ENCODE data around the gene PRDM16.
"Not testable (repeated sequence)": the region's sequence is repeated elsewhere in the genome, so short reads cannot be mapped to it uniquely, and the experiment has no call there.

PRDM16 gene

GRCh38 chr1:3282656-3283430, 213.8 kb downstream of the PRDM16 start:
- ChIA-PET CTCF (interaction anchor here (0.7 kb wide), 1 partner anchor 398 kb away, joined by 3 read pairs; no protein-coding TSS in a partner anchor), POLR2A (ENCODE audit: low non-redundant PET) (no interaction called here)
- TF ChIP-seq, protein P1, sequence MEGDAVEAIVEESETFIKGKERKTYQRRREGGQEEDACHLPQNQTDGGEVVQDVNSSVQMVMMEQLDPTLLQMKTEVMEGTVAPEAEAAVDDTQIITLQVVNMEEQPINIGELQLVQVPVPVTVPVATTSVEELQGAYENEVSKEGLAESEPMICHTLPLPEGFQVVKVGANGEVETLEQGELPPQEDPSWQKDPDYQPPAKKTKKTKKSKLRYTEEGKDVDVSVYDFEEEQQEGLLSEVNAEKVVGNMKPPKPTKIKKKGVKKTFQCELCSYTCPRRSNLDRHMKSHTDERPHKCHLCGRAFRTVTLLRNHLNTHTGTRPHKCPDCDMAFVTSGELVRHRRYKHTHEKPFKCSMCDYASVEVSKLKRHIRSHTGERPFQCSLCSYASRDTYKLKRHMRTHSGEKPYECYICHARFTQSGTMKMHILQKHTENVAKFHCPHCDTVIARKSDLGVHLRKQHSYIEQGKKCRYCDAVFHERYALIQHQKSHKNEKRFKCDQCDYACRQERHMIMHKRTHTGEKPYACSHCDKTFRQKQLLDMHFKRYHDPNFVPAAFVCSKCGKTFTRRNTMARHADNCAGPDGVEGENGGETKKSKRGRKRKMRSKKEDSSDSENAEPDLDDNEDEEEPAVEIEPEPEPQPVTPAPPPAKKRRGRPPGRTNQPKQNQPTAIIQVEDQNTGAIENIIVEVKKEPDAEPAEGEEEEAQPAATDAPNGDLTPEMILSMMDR (conservative IDR thresholded peaks at IDR 0.05; ENCODE audit: low read depth), result no peak
- DNase-seq (ENCODE audit: low spot score), result no peak
- no peak overlapping the region for H3K27ac ChIP-seq

DNA sequence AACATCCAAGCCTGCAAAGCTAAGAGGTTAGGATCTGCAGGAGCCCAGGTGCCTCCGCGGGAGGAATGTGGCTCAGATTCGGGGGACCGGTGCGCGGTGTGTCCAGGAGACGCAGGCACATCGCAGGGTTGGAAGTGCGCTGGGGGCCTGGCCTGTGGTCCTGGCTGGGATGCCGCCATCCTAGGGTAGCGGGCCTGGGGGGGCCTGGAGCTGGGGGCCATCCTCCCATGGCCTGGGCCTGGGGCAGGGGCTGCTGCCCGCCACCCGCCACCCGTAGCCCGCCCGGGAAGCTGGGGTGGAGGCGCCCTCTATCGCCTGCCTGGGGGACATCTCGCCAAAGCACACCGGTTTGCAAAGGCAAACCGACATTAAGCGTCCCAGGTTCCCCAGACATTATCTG, 214.8 kb downstream of the PRDM16 start:
- TF ChIP-seq, protein P1 (conservative IDR thresholded peaks at IDR 0.05; ENCODE audit: low read depth), result peak; percentile 30; the same call in 1 of the 2 replicates
- peak; percentile 25 for DNase-seq (ENCODE audit: low spot score)
- ChIA-PET POLR2A (ENCODE audit: low non-redundant PET) (no interaction called here), CTCF (no interaction called here)
- H3K27ac ChIP-seq, result no peak overlapping the region

GRCh38 chr1:3284691-3285090, 215.7 kb downstream of the PRDM16 start:
- POLR2A ChIA-PET (ENCODE audit: low non-redundant PET), result no interaction called here
- no peak for DNase-seq (ENCODE audit: low spot score)
- no peak overlapping the region for H3K27ac ChIP-seq
- CTCF ChIA-PET, result interaction anchor here (0.6 kb wide), 1 partner anchor 23 kb away, joined by 3 read pairs; no protein-coding TSS in a partner anchor
- TF ChIP-seq, protein P1 (conservative IDR thresholded peaks at IDR 0.05; ENCODE audit: low read depth), result no peak

DNA sequence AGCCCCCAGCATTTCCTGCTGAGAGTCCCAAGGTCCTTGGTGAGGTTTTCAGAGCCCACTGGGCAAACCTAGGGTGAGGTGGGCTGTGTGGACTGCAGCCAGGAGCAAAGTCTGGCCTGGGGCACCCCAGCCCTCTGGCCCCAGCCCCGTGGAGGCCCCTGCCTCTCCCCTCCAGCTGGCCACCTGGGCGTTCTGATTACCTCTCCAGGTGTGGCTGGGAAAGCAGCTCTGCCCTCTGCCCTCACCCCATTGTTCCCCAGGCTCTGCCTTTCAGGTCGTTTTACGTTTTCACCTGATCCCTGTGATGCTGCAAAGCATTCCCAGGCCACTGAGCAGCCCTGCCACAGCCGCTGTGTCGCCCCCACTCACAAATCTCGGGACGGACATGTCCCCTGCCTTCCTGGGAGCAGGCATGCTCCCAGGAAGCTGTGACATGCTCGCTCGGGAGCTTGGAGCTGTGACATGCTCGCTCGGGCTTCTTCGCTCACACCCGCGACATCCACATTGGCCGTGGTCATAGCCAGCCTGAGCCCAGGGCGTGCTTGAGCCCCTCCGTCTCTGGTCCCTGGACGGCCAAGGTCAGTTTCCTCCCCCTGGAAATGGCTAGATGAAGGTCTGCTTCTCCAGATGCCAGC, 216.2 kb downstream of the PRDM16 start:
- ChIA-PET POLR2A (ENCODE audit: low non-redundant PET) (no interaction called here), CTCF (interaction anchor here (0.6 kb wide), 1 partner anchor 24 kb away, joined by 3 read pairs; no protein-coding TSS in a partner anchor)
- DNase-seq (ENCODE audit: low spot score), result no peak
- TF ChIP-seq, protein P1 (conservative IDR thresholded peaks at IDR 0.05; ENCODE audit: low read depth), result no peak
- no peak overlapping the region for H3K27ac ChIP-seq

- CTCF ChIA-PET; DNase-seq (ENCODE audit: low spot score); H3K27ac ChIP-seq; POLR2A ChIA-PET (ENCODE audit: low non-redundant PET): not testable (repeated sequence)
Observed at GRCh38 chr1:3287095-3287494, 218.1 kb downstream of the PRDM16 start.

DNA sequence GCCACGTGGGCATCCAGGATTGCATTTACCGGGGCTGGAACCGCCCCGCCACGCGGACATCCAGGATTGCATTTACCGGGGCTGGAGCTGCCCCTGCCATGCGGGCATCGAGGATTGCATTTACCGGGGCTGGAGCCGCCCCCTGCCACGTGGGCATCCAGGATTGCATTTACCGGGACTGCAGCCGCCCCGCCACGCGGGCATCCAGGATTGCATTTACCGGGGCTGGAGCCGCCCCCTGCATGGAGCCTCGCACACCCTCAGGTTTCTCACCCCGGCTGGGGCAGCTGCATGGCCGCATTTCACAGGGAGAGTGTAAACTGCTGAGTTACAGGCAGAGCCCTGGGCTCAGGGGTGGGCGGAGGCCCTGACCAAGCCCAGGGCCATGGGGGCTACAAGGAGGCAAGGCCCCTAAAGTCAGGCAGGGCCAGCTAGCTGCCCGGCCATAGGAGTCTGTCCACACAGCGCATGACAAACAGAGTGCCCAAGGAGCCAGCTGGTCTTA, 218.7 kb downstream of the PRDM16 start:
- ChIA-PET POLR2A (ENCODE audit: low non-redundant PET) (no interaction called here), CTCF (no interaction called here)
- TF ChIP-seq, protein P1 (conservative IDR thresholded peaks at IDR 0.05; ENCODE audit: low read depth), result no peak
- H3K27ac ChIP-seq, result no peak overlapping the region
- DNase-seq (ENCODE audit: low spot score), result no peak

DNA sequence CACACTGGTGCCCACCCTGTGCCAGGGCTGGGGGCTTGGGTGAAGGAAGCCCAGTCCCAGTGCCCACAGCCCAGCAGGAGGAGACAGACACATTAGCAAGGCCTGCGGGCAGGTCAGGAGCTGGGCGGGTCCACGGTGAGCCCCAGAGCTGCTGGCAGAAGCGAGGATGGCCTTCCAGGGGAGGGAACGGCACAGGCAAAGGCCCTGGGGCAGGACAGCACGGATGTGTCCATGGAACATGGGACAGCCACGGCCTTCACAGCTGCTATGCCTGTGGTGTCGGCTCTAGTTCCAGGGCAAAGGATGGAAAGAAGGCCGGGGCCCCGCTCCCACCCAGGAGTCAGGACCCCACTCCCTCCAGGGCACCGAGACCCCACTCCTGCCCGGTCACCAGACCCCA, 220.5 kb downstream of the PRDM16 start:
- CTCF ChIA-PET, result no interaction called here
- TF ChIP-seq, protein P1 (conservative IDR thresholded peaks at IDR 0.05; ENCODE audit: low read depth), result no peak
- POLR2A ChIA-PET (ENCODE audit: low non-redundant PET), result no interaction called here
- DNase-seq (ENCODE audit: low spot score), result no peak
- H3K27ac ChIP-seq, result no peak overlapping the region
